ENCODE measurements around the gene PGAM5.
A peak's percentile ranks its signal among the peaks of the same experiment; 100 is the strongest.

The PGAM5 gene

GRCh38 chr12:132708150-132708549 lies 2.5 kb upstream of the PGAM5 start:
- no peak overlapping the region for H3K4me3 ChIP-seq (ENCODE audit: low read length)
- peak overlapping the region; percentile 6; the same call in 1 of the 2 replicates for H3K4me2 ChIP-seq (ENCODE audit: low read length)
- peaks cover 8% of the 10 kb centered on the region for H3F3A ChIP-seq (ENCODE audit: control insufficient read depth, insufficient read depth)
- H3K27ac ChIP-seq (ENCODE audit: low read depth, low read length), result no peak overlapping the region
- no peaks in the 10 kb centered on the region for H3K9me3 ChIP-seq (ENCODE audit: control insufficient read depth, insufficient read depth, low read length)
- TF ChIP-seq EZH2phosphoT487 (IDR thresholded peaks at IDR 0.05; ENCODE audit: borderline replicate concordance, low read length) (no peak), CTCF (IDR thresholded peaks at IDR 0.05; ENCODE audit: low read depth, low read length, poor library complexity, severe bottlenecking) (no peak)
- H3K36me3 ChIP-seq (ENCODE audit: control insufficient read depth, low read length), result peaks cover 48% of the 10 kb centered on the region
- peaks cover 25% of the 10 kb centered on the region for H3K4me1 ChIP-seq (ENCODE audit: control insufficient read depth, low read length)
- H4K20me1 ChIP-seq (ENCODE audit: control insufficient read depth, insufficient read depth, low read depth, low read length), result 0 out of 2 replicates have a peak, but pooled peaks cover 3% of the 10 kb centered on the region
- no peaks in the 10 kb centered on the region for H3K27me3 ChIP-seq (ENCODE audit: control insufficient read depth, low read length)
- H3K9me2 ChIP-seq (replicated peaks; ENCODE audit: control insufficient read depth, low read length), result no peaks in the 10 kb centered on the region
- H3K79me2 ChIP-seq (ENCODE audit: control insufficient read depth, low read length), result peaks cover 76% of the 10 kb centered on the region

GRCh38 chr12:132710043-132710404 lies 618 bp upstream of the PGAM5 start:
- peaks cover 23% of the 10 kb centered on the region; the same call in 1 of the 2 replicates for H3K4me1 ChIP-seq (ENCODE audit: control insufficient read depth, low read length)
- peak overlapping the region; percentile 77 for H3K27ac ChIP-seq (ENCODE audit: low read depth, low read length)
- H3K4me3 ChIP-seq (ENCODE audit: low read length), result peak overlapping the region; percentile 80
- H3K9me2 ChIP-seq (replicated peaks; ENCODE audit: control insufficient read depth, low read length), result no peaks in the 10 kb centered on the region
- H3F3A ChIP-seq (ENCODE audit: control insufficient read depth, insufficient read depth), result peaks cover 8% of the 10 kb centered on the region; the same call in 1 of the 2 replicates
- no peaks in the 10 kb centered on the region for H3K27me3 ChIP-seq (ENCODE audit: control insufficient read depth, low read length)
- no peaks in the 10 kb centered on the region for H3K9me3 ChIP-seq (ENCODE audit: control insufficient read depth, insufficient read depth, low read length)
- peaks cover 49% of the 10 kb centered on the region for H3K36me3 ChIP-seq (ENCODE audit: control insufficient read depth, low read length)
- 0 out of 2 replicates have a peak, but pooled peaks cover 7% of the 10 kb centered on the region for H4K20me1 ChIP-seq (ENCODE audit: control insufficient read depth, insufficient read depth, low read depth, low read length)
- H3K79me2 ChIP-seq (ENCODE audit: control insufficient read depth, low read length), result peaks cover 80% of the 10 kb centered on the region
- H3K4me2 ChIP-seq (ENCODE audit: low read length), result peak overlapping the region; percentile 70
- TF ChIP-seq CTCF (IDR thresholded peaks at IDR 0.05; ENCODE audit: low read depth, low read length, poor library complexity, severe bottlenecking) (no peak), EZH2phosphoT487 (IDR thresholded peaks at IDR 0.05; ENCODE audit: borderline replicate concordance, low read length) (no peak)

- Histone ChIP-seq H3K9me3 (ENCODE audit: control insufficient read depth, insufficient read depth, low read length) (no peaks in the 10 kb centered on the region), H3F3A (ENCODE audit: control insufficient read depth, insufficient read depth) (peaks cover 8% of the 10 kb centered on the region; the same call in 1 of the 2 replicates), H3K27me3 (ENCODE audit: control insufficient read depth, low read length) (no peaks in the 10 kb centered on the region), H3K4me1 (ENCODE audit: control insufficient read depth, low read length) (peaks cover 23% of the 10 kb centered on the region; the same call in 1 of the 2 replicates), H3K36me3 (ENCODE audit: control insufficient read depth, low read length) (peaks cover 55% of the 10 kb centered on the region), H3K9me2 (replicated peaks; ENCODE audit: control insufficient read depth, low read length) (no peaks in the 10 kb centered on the region), H3K4me2 (ENCODE audit: low read length) (peak overlapping the region; percentile 70), H3K27ac (ENCODE audit: low read depth, low read length) (peak overlapping the region; percentile 77), H3K79me2 (ENCODE audit: control insufficient read depth, low read length) (peaks cover 84% of the 10 kb centered on the region), H4K20me1 (ENCODE audit: control insufficient read depth, insufficient read depth, low read depth, low read length) (0 out of 2 replicates have a peak, but pooled peaks cover 7% of the 10 kb centered on the region), H3K4me3 (ENCODE audit: low read length) (peak overlapping the region; percentile 80)
- TF ChIP-seq CTCF (IDR thresholded peaks at IDR 0.05; ENCODE audit: low read depth, low read length, poor library complexity, severe bottlenecking), result no peak
- TF ChIP-seq EZH2phosphoT487 (IDR thresholded peaks at IDR 0.05; ENCODE audit: borderline replicate concordance, low read length), result no peak
Observed at GRCh38 chr12:132711080-132711843, 620 bp downstream of the PGAM5 start.

Measured in DOHH2 (cell line).